GM18520 (cell line): ENCODE data around the gene SCTR.

Experiments used
- ATAC-seq: cut with Tn5 transposase; IDR thresholded peaks from one replicate; pipeline ENCODE4 v1.9.1; 2021; ENCODE audit not compliant: unreplicated experiment

Gene SCTR

DNA sequence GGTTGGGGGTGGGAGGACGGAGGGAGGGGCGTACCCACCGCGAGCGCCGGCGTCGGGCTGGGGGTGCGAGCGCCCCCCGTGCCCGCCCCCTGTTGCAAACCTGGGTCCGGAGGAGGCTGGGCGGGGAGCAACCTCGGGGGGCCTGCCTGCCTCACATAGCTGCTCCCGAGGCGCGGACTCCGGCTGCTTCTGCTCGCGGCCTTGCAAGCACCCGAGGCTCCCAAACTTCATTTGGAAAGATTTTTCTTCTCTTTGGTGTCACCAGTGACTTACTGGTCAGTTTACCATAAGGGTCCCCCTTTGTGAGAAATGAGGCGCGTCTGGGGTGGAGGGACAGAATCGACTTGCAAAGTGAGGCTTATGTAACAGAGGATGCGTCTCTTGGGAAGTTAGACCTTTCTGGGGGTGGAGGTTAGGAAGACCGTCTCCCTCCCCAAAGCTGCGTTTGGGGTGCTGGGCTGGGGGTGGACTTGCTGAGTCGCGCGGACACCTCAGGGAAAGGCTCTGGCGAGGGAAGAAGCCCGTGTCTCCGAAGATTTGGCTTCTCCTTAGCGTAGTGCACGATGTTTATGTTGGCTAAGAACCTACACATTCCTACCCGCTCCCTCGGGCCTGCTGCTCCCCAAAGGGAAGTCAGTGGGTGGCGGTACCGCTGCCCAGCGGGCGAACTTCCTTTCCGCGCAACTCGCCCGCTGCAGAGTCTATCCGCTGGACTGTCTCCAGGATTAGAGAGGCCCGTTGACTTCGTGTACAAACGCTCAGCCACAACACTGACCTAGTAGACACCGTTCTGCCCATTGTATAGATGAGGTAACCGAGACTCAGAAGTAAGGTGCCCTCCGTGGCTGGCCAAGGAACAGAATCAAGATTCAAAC is 92.1 kb downstream of the SCTR start:
- ATAC-seq, result no peak

DNA sequence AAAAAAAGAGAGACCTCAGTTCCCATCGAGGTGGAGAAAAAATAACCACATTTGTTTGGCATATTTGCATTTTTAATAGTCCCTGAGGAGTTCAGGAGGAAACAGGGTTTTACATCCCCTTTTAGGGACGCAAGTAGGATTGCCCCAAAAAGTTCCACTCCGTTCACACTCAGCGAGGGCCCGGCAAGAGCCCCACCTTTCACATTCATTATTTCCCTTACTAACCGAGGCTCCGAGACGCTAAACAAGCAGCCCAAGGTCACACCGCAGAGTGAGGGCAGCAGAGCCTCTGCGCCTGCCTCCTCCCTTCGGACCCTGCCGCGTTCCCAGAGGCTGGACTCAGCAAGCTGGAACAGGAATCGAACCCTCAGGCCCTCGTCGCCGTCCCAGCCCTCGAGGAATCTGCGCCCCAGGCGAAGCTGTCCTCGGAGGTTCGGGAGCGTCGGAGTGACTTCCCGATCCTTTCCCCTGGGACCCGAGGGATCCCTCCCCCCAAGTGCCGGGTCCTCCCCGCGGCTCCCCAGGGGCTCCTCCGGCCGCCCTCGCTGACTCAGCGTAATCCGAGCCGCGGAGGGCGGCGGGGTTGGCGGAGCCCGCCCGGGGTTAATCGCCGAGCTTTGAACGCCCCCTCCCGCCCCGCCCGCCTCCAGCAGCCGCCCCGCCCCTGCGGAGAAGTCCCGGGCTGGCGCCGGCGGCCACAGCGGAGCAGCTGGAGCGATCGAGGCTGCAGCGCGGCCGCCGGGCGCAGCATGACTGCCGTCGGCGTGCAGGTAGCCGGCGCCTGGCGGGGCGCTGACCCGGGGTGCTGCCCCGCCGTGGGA is 92.9 kb downstream of the SCTR start, which contains the start of gene TMEM37:
Gene TMEM37 (plus strand): TSS at position 700 of the 821 bp plus-strand sequence. CDS start 50 bp downstream, at position 750.
- ATAC-seq, result peak; percentile 59

DNA sequence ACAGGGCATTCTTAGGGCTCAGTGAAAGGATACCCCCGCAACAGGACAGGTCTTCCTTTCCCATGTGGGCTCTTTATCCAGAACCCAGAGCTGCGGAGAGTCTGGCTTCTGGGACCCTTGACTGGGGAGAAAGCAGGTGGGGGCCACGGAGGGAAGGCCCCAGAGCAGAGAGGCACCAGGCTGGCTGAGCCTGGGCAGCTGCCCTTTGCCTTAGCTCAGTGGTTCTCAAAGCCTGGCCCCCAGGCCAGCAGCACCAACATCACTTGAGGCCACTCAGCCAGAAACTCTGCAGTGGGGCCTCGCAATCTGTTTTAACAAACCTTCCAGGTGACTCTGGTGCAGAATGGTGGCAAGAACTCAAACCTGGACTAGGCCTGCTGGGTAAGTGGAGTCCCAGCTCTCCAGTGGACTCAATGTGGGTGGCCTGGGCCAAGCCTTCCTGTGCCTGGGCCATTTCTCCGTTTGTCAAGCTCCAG is 94.2 kb downstream of the SCTR start:
- no peak for ATAC-seq

DNA sequence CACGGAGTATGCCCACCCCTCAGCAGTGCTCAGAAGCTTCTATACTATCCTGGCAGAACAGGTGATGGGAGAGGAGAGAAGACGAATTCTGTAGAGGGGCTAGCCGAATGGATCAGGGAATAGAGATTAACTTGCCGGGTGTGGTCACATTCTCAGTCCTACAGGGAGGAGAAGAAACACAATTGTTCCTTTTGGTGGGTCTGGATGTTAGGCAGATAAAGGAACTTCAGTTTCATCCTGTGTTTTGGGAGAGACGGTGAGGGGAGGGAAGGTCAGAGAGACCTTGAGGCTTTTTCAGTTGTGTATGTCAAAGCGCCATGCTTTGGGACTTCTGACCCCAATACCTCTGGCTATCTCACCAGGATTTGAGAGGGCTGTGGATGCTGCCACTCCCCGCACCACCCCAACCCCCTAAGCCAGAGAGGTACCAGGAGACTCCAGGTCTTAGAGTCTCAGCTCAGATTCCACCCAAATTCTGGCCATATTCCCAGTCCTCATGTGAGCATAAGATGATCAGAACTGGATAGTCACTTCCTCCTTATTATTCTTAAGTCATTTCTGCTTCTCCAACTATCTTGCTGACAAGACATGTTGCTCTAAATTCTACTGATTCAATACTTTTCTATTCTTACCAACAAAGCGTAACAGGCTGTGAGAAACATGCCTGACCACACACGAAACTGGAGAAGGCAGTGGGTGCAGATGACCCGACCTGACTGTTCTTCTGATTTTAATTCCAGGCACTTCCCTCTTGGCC is 94.9 kb downstream of the SCTR start:
- no peak for ATAC-seq

DNA sequence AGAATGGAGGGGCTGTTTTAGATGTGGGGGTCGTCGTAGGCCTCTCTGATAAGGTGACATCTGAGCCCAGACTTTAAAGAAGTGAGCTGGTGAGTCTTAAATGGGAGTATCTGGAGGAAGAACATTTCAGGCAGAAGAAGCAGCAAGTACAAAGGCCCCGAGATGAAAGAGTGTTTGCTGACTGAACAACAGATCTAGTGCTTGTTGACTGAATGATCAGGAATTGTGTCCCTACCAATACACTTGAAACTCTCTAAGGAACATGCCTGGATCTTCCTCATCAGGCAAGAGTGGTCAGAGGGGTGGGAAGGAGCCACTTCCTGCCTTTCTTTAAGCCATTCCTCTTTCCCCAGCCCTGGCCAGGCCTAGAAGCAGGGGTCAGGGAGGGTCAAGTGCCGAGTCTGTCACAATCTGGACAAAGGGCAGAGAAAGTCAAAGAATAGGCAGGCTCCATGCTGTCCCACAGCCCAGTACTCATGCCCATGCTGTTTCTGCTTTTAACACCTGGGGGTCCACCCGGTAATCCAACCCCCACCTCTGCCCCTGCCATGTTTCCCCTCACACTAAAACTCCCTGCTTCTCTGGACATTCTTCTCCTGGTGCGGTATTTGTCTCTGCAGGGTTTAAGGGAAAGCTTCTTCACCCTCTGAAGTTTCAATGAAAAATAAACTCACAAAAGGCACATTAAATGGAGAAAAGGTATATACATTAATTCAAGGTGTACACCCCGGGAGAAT is 95.6 kb downstream of the SCTR start:
- no peak for ATAC-seq

DNA sequence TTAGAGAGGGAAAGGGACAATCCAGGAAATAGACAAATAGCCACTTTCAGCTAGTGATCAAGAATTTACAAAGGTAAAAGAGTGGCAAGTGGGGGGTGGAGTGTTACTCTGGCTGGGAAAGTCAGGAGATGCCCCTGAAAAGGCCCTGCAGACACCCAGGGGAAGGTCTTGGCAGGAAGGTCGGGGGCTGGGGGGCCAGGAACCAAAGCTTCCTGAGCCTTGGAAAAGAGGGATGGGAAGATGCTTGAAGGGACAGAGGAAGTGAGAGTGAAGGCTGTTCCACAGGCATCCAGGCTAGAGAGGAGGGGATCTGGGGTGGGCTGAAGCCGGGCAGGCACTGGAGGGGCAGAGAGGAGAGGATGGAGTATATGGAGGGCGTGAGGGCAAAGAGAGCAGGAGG is 96.5 kb downstream of the SCTR start:
- no peak for ATAC-seq

DNA sequence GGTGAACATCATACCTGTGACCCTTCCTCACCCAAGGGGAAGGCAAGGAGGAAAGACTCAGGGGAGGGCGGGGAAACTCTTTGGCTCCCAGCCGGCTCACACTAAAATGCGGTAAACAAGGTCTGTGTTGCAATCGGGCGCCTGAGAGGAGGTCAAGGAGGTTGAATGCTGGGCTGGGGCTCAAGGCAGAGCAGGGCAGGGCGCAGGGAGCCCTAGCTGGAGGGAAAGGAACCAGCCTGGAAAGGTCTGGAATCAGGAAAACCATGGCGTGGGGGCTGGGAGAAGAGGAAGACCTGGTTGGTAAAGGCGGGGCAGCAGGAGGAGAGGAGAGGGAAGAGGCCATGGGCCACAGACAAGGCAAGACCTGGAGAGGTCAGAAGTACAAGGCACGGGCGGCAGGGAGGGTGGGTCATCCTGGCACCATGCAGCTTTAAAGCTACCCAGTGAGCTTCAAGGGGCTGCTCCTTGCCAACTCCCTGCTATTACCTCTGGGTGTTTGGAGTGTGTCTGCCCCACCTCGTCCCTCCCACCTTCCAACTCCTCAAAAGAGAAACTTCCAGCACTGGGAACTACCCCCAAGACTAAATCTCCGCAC is 97.4 kb downstream of the SCTR start:
- ATAC-seq, result no peak

DNA sequence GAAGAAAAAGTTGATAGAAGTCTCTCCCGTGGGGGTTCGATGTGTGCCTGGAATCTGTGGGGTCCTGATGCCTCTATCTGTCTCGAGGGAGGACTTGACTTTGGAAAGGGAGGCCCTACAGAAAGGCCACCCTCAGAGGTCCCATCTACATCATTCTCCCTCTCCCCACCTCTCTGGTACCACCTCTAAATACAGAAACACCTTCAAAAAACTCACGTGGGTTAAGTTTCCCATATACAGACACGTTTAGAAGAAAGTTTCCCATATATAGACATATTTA is 97.9 kb downstream of the SCTR start:
- no peak for ATAC-seq

DNA sequence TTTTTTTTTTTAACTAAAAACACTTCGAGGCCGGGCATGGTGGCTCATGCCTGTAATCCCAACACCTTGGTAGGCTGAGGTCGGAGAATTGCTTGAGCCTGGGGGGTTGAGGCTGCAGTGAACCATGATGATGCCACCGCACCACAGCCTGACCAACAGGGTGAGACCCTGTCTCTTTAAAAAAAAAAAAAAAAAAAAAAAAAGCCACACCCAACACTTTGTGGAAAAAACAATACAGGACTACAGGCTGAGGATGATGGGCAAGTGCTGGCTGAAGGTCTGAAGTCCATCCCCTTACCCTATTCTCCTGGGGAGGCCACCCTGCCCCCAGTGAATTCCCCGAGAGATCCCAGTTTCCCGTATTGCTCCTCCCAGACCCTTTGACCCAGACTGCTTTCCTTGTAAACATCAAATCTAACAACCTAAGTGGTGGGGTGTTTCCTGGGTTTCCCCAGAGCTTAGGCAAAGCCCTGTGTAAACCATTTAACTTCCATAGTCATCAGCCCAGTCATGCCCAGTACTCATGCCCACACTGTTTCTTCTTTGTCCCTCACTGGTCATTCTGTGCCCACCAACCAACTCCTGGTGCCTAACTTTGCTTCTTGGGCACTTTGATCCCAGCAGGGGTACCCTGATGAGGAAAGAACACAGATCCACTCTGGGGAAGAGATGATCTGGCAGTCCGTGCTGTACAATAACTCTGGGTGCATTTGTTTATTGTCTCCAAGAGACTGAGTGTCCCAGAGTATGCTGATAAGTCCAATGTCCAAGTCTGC is 98.5 kb downstream of the SCTR start:
- no peak for ATAC-seq

DNA sequence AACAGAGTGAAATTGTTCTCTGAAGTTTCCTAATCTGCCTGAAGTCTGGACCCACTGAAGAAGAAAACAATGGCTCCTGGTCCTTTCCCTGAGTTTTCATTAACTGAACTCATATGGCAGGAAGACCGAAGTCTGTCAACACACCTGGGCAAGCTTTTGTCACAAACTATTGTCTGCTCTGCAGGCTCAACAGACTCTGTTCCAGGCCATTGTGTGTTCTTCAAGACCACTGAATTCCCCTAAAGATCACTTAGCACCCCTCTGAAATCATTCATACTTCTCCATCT is 99.2 kb downstream of the SCTR start:
- no peak for ATAC-seq

DNA sequence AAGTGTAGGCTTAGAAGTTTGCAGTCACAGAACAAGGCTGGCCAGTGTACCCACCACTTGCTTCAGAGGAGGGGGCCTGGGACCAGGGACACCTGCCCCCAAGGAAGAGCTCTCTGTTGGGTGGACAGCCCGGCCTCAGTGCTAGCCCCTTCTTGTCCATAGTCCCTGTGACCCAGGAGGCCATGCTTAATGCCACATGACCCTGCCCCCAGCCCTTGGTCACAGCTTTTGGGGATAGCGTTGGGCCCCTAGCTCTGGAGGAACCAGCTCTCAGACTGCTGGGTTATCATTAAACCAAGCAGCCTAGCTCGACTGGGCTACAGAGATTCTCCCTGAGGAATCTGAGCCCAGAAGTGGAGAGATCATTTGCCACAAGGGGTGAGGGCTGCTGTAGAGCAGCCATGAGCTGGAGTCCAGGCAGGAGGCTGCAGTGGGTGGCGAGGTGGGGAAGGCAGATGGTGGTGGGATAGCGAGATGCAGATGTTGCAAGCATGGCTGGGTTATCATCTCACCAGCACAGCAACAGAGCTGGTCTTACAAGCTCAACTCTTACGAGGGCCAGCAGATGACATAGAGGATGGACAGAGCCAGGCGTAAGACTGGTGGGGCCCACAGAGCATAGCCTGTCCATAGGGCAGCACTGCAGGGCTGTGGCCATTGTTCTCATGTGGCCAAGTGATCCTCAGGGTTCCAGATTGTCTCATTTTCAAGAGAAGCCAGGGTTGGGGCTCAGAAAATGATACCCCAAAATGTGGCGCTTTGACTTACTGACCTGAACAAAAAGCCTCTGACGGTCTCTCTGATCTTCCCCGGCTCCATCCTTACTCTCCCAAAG is 99.8 kb downstream of the SCTR start:
- no peak for ATAC-seq

DNA sequence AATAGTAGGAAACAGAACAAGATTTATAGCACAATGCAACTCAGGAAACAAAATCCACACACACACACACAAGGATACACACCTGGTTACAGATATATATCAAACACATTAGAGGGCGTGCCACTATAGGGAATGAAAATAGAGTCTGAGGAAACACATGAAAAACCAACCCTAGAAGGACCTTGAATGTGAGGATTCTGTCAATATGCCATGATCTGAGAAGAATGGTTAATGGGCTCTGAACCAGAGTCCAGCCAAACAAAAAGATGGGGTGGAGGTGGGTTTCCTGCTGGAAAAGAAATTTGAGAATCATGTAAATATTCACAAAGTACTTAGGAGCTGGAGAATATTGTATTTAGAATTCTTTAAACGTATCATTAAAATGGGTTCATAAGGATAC is 100.5 kb downstream of the SCTR start:
- no peak for ATAC-seq

DNA sequence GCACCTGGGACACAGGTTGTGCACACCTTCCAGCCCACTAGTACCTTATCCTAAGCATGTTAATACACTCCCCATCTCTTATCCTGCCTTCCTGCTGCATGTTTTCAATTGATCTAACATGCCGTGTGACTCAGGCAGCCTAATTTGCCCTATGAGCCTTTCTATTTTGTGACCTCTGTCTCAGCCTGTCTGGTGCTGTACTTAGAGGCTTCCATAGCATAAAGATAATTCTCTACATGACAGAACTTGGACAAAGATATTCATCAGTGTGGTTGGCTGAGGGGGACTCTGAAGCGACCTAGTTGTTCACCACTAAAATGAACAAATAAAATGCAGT is 101.2 kb downstream of the SCTR start:
- ATAC-seq, result no peak

DNA sequence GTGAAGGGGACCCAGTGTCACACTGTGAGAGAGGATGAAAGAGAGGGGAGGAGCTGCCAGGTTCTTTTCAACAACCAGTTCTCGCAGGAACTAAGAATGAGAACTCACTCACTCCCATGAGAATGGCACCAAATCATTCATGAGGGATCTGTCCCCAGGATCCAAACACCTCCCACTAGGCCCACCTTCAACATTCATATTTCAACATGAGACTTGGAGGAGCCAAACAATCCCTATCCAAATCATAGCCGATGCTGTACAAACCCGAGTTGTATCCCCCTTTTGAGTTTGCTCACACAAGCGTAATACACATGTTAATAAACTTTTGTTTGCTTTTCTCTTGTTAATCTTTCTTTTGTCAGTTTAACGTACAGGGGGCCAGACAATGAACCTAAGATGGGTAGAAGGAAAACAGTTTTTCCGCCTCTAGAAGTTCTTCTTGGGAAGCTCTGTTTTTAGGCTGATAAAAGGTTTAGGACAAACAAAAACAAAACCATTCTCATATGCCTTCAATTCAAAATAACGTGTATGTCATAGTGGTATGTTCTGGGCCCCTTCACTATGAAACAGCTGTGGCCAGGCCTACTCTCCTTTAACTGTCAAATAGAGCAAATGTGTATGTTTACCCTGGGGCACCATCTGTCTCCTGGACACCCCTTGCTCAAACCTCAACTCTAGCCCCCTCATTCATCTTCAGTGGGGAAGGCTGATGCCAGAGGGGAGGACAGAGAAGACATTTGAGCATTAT is 101.7 kb downstream of the SCTR start:
- ATAC-seq, result no peak

DNA sequence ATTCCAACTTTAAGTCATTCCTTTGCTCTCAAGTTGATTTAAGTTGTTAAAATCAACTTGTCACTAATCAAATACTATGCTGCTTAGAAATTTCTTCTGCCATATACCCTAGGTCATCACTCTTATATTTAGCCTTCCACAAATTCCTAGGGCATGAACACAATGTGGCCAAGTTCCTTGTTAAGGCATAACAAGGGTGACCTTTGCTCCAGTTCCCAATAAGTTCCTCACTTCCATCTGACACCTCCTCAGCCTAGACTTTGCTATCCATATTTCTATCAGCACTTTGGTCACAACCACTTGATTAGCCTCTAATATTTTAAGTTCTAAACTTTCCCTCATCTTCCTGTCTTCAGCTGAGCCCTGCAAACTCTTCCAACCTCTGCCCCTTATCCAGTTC is 102.5 kb downstream of the SCTR start:
- ATAC-seq, result no peak

DNA sequence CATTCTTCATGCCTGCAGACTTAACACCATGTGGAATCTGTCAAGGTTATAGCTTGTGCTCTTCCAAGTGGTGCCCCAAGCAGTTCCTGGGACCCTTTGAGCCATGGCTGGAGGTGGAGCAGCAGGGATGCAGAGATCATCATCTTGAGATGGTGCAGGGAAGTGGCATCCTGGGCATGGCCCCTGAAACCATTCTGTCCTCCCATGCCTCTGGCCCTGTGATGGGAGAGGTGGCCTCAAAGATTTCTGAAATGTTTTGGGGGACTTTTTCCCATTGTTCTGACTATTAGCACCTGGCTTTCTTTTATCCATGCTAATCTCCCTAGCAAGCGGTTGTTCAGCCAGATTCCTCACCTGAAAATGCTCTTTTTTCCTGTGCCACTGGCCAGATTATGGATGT is 103.0 kb downstream of the SCTR start:
- ATAC-seq, result no peak

DNA sequence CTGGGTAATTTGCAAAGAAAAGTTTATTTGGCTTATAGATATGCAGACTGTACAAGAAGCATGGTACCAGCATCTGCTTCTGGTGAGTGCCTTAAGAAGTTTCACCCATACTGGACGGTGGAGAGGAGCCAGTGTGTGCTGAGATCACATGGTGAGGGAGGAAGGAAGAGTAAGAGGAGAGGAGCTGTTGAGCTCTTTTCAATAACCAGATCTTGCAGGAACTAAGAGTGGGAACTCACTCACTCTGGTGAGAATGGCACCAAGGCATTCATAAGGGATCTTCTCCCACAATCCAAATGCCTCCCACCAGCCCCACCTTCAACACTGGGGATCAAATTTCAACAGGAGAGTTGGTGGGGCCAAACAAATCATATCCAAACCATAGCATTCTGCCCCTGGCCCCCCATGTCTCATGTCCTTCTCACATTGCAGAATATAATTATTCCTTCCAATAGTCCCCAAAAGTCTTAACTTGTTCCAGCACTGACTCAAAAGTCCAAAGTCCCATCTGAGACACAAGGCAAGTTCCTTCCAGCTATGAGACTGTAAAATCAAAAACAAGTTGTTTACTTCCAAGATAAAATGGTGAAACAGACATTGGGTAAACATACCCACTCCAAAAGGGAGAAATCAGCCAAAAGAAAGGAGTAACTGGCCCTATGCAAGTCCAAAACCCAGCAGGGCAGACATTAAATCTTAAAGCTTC is 104.3 kb downstream of the SCTR start:
- no peak for ATAC-seq

DNA sequence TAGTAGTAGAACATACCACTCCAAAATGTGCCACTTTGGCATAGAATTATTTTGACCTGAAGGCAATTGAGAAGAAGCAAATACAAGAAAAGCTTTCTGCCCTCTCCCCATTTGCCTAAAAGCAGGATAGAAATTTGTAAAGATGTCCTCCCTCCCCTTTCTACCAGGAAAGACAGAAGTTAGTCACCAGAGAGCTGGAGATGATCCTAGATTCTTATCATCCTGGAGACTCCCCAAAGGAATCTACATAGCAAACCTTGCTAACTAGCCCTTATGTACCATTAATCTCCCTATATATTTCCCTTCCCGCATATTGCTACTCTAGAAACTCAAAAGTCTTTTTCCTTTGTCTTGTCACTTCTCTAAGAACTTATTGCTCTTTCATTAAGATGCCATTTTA is 105.2 kb downstream of the SCTR start:
- ATAC-seq, result no peak
